Measurements from ENCODE around the gene CRIP1.

Gene CRIP1

GRCh38 chr14:105452963-105453362, 33.7 kb upstream of the CRIP1 start:
- no peak for DNase-seq

DNA sequence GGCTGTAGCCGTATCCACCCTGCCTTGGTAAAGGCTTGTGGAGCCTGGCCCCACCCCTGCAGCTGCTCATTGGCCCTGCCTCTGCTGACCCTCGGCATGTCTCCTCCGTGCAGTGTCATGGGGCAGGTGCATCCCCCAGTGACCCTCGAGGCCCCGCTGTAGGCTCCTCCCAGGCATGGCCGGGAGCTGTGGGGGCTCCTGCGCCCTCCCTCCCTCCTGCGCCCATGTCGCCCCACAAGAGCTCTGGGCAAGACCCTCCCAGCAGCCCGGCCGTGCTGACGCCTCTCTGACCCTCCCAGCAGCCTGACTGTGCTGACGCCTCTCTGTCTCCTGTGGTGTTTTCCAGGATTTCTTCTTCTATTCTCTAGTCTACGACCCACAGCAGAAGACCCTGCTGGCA, 32.8 kb upstream of the CRIP1 start:
- no peak for DNase-seq

DNA sequence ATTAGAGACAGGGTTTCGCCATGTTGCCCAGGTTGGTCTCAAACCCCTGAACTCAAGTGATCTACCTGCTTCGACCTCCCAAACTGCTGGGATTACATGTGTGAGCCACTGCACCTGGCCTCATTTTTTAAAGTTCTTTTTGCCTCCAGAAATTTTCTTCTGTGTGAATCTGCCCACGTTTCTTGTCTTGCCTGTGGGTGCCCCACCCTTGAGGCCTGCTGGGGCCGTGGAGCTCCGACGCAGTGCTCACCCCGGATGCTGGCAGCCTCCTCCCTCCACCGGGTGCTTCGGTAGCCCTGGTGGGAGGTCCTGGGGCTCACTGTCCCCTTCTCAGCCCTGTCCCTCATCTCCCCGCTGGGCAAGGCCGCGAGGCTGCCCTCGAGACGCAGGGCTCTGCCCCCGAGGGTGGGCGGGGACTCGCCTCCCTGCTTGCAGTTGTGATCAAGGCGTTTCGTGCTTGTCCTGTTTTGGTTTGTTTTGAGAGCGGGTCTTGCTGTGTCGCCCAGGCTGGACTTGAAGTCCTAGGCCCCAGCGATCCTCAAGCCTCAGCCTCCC, 31.5 kb upstream of the CRIP1 start:
- DNase-seq, result no peak

DNA sequence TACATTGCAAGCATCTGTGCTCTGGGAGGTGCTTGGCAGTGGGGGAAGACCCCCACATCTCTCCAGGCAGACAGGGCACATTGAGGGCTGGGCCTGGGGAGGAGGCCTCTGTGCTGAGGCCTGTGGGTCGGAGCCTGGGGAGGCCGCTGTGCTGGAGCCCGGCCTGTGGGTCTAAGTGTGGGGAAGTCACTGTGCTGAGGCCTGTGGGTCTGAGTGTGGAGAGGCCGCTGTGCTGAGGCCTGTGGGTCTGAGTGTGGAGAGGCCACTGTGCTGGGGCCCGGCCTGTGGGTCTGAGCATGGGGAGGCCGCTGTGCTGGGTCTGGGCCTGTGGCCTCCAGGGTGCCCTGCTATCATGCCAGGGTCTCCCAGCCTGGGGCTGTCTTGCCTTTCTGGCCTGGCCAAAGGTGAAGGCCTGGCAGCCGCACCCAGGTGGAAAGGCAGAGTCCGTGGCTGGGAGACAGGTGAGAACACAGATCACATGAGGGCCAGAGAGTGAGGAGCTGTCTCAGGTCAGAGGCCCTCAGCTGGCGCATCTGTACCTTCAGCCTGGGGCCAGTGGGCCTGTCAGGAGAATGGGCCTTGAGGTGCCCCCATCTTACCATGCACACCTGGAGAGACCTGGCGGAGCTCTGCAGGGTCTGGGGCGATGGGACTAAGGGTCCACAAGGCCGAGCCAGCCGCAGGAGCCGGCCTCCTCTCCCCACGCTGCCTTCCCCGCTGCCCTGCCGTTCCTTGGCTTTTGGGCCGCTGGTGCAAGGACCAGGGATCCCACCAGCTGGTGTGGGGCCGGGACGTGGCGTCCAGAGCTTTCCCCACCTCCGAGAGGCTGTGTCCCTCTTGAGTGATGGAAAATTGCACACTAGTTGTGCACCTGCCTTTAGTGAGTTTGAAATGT, 30.7 kb upstream of the CRIP1 start:
- no peak for DNase-seq

DNA sequence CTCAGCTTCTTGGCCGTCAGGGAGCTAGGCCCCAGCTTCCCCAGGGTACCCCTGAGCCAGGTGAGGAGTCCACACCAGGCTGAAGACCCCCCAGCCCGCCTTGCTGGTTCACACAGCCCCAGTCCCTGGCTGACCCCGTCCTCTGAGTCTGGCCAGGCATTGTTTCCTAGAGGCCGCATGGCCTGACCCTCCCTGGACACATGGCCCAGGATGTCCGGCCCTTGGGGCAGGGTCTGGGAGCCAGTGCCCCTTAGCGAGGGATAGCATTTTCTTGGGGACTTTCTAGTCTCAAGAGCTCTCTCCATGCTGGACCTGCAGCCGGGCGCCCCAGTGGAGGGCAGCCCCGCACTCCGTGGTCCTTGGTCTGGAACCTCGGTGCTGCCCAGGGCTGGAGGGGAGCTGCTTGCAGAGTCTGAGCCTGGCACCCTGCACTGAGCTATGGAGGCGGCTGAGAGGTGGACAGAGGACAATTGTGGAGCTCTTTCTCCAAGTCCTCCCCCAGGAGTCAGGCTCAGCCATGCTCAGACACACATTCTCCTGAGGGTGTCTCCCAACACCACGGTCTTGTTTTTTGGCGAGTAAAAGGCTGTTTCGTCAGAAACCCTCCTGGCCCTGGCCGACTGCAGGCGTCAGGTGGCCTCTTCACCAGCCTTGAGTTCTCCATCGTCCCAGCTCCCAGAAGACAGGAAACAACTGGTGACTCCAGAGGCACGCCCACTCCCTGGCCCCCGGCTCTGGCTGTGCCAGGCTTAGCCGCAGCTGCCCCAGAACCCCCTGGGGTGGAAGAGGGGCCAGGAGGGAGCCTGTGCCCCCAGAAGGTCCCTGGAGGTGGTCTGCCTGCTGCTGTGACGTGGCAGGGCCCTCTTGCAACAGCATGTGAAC, 29.7 kb upstream of the CRIP1 start:
- no peak for DNase-seq

- DNase-seq, result no peak
These were observed 28.7 kb upstream of the CRIP1 start for GRCh38 chr14:105458010-105458409.

- no peak for DNase-seq
These were observed 28.1 kb upstream of the CRIP1 start for GRCh38 chr14:105458571-105458970.

DNA sequence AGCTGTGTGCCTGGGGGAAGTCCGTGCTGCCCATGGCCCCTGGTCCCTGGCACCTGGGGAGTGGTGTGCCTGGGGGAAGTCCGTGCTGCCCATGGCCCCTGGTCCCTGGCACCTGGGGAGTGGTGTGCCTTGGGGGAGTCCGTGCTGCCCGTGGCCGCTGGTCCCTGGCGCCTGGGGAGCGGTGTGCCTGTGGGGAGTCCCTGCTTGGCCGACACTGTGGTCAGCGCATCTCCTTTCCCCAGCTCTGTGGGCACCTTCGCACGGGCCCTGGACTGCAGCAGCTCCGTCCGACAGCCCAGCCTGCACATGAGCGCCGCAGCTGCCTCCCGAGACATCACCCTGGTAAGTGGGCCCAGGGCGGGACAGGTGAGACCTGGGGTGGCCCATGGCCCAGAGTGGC, 26.6 kb upstream of the CRIP1 start:
- no peak for DNase-seq

- no peak for DNase-seq
These were observed 26.1 kb upstream of the CRIP1 start for GRCh38 chr14:105460616-105461015.

DNA sequence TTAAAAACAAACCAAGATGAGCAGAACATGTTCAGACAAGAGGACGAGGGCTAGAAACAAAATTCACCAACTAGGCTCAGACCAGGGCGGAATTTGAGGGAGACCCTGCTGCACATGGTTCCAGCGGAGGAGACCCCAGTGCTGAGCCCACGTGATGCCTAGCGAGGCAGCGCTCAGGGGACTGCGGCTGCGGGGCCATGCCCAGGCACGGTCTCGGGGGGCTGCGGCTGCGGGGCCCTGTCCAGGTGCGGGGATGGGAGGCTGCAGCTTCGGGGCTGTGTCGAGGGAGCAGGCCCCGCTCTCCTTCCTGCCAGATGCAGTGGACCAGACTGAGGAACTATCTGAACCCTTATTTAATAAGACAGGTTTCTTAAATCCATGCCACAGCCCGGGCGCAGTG, 24.8 kb upstream of the CRIP1 start:
- DNase-seq, result no peak

GRCh38 chr14:105464501-105464900, 22.2 kb upstream of the CRIP1 start:
- DNase-seq, result no peak

GRCh38 chr14:105465209-105466031, 21.3 kb upstream of the CRIP1 start:
- DNase-seq, result peak; percentile 19

GRCh38 chr14:105466531-105467248, 20.0 kb upstream of the CRIP1 start:
- DNase-seq, result no peak

DNA sequence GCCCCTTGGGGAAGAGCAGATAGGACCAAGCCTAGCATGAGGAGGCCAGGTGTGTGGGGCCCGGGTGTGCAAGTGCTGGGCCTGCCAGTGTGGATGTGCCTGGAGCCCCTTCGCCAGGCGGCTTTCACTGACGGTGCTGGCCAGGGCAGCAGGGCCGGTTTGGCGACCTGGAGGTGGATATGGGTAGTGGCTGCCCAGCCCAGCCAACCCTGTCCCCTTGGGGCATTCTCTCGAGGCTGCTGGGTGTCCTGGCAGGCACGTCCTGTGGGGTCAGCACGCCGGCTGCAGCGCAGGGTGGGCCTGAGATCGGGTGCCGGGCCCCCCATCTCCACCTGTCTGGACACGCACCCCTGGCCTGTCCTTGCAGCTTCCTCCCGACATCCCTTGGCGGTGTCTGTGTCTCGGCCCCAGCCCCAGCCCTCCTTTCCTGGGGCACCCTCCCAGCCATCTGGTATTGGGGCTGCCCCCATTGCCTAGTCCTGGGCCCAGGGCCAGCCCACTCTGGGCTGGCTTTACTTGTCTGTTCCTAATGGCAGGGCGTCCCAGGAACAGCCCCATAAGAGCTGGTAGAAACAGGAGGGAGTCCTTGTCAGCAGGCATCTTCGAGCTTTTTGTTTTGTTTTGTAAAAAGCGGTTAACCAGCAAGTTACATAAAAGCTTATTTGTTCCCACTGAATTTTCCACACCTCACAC, 19.3 kb upstream of the CRIP1 start:
- no peak for DNase-seq

- DNase-seq, result no peak
These were observed 18.7 kb upstream of the CRIP1 start for GRCh38 chr14:105467942-105468471.

DNA sequence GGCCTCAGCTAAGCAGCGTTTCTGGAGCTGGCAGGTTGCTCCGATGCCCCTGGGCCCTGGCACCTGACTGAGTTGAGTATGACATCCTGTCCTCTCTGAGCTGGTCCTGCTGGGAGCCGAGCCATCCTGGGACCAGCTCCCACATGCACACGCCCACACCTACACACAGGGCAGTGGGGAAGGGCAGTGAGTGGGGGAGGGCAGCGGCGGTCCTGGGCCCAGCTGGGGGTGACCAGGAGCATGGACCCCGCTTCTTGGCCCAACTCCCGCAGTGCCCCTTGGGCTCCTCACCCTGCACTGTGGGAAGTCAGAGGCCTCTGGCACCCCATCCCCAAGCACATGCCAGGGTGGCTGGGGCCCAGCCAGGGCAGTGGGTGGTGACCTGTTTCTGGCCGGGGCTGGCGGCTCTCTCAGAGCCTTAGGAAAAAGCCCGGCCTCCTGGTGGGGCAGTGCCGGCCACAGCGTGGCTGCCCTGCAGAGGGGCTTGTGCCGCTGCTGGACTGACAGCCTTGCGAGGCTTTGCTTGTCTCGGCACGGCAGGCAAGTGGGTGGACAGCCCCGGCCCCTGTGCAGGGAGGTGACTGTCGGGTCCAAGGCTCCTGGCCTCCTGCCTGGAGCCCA, 18.0 kb upstream of the CRIP1 start:
- DNase-seq, result no peak

DNA sequence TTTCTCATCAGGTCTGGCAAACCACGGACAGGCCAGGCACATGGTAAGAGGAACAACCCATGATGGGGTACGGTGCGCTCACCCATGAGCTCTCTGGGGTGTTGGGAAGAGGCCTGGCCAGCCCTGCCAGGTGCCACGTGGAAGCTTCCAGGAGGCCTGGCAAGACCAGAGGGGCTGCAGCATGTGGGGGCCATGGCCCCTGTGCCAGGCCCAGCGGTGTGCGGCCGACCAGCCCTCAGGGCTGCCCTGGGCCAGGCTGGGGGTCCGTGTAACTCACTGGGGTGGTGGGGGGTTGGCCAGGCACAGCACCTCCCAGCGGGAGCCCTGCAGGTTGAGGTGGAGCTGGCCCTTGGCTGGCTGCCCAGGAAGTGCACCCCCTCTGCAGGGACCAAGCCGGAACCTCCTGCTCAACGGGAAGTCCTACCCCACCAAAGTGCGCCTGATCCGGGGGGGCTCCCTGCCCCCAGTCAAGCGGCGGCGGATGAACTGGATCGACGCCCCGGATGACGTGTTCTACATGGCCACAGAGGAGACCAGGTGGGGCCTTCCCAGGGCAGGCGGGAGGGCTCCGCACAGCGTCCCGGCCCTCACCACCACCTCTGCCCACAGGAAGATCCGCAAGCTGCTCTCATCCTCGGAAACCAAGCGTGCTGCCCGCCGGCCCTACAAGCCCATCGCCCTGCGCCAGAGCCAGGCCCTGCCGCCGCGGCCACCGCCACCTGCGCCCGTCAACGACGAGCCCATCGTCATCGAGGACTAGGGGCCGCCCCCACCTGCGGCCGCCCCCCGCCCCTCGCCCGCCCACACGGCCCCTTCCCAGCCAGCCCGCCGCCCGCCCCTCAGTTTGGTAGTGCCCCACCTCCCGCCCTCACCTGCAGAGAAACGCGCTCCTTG, 17.0 kb upstream of the CRIP1 start:
- DNase-seq, result no peak

- DNase-seq, result peak; percentile 56
These were observed 16.1 kb upstream of the CRIP1 start for GRCh38 chr14:105470350-105471296.
